Loucy (cell line): ENCODE measurements around the gene MARCHF9.

ENCODE experiments used
- H2AFZ ChIP-seq: fragments of 200-600 bp; sonication (generic); 2 replicates; pipeline ENCODE4 v1.6.0; 2016; ENCODE audit warnings: antibody characterized with exemption, mild to moderate bottlenecking, low read length, moderate library complexity
- H3F3A ChIP-seq: fragments of 200-600 bp; 2 replicates; pipeline ENCODE4 v1.6.0; 2016; ENCODE audit warnings: antibody characterized with exemption, low read depth, mild to moderate bottlenecking
- H3K27me3 ChIP-seq: fragments of 200-600 bp; sonication (generic); 2 replicates; pipeline ENCODE4 v1.6.1; 2014; ENCODE audit warnings: low read length, mild to moderate bottlenecking; ENCODE audit not compliant: insufficient read depth, poor library complexity, severe bottlenecking
- H3K36me3 ChIP-seq: fragments of 200-600 bp; sonication (generic); 2 replicates; pipeline ENCODE4 v1.6.1; 2016; ENCODE audit warnings: low read length; ENCODE audit not compliant: insufficient read depth
- H3K4me1 ChIP-seq: fragments of 200-600 bp; sonication (generic); 2 replicates; pipeline ENCODE4 v1.5.1; 2014; ENCODE audit warnings: low read length, mild to moderate bottlenecking; ENCODE audit not compliant: insufficient read depth, poor library complexity, severe bottlenecking
- H3K4me2 ChIP-seq: fragments of 200-600 bp; sonication (generic); 2 replicates; pipeline ENCODE4 v1.6.0; 2014; ENCODE audit warnings: antibody characterized with exemption, low read length, low read depth, mild to moderate bottlenecking; ENCODE audit not compliant: poor library complexity, severe bottlenecking
- H3K4me3 ChIP-seq: fragments of 200-600 bp; sonication (generic); 2 replicates; pipeline ENCODE4 v1.5.1; 2014; ENCODE audit warnings: low read length, mild to moderate bottlenecking, mixed read lengths; ENCODE audit not compliant: poor library complexity, severe bottlenecking
- H3K79me2 ChIP-seq: fragments of 200-600 bp; sonication (generic); 2 replicates; pipeline ENCODE4 v1.6.1; 2014; ENCODE audit warnings: low read length; ENCODE audit not compliant: insufficient read depth
- H3K9ac ChIP-seq: fragments of 200-600 bp; sonication (generic); 2 replicates; pipeline ENCODE4 v1.6.0; 2014; ENCODE audit warnings: mild to moderate bottlenecking, low read depth, low read length, moderate library complexity; ENCODE audit not compliant: poor library complexity, severe bottlenecking
- H3K9me2 ChIP-seq: fragments of 200-600 bp; sonication (generic); replicated peaks from 2 replicates; pipeline ENCODE4 v1.6.1; 2016; ENCODE audit warnings: low read depth, low read length, mixed read lengths
- H3K9me3 ChIP-seq: fragments of 200-600 bp; sonication (generic); 2 replicates; pipeline ENCODE4 v1.6.1; 2014; ENCODE audit warnings: mild to moderate bottlenecking, antibody characterized with exemption, low read length, low read depth; ENCODE audit not compliant: insufficient read depth
- H4K20me1 ChIP-seq: fragments of 200-600 bp; sonication (generic); 2 replicates; pipeline ENCODE4 v1.6.0; 2014; ENCODE audit warnings: antibody characterized with exemption, low read length, mild to moderate bottlenecking; ENCODE audit not compliant: insufficient read depth, poor library complexity, severe bottlenecking
- EZH2phosphoT487 ChIP-seq: fragments of 200-600 bp; IDR thresholded peaks from 2 replicates; pipeline ENCODE4 v1.6.1; 2018; ENCODE audit warnings: antibody characterized with exemption, mild to moderate bottlenecking, moderate library complexity, borderline replicate concordance
- TF ChIP-seq, protein P1 (sequence below): fragments of 200-600 bp; sonication (generic); conservative IDR thresholded peaks from 2 replicates; pipeline ENCODE4 v1.5.1; 2014; ENCODE audit warnings: mild to moderate bottlenecking, antibody characterized with exemption, low read length

The MARCHF9 gene

DNA sequence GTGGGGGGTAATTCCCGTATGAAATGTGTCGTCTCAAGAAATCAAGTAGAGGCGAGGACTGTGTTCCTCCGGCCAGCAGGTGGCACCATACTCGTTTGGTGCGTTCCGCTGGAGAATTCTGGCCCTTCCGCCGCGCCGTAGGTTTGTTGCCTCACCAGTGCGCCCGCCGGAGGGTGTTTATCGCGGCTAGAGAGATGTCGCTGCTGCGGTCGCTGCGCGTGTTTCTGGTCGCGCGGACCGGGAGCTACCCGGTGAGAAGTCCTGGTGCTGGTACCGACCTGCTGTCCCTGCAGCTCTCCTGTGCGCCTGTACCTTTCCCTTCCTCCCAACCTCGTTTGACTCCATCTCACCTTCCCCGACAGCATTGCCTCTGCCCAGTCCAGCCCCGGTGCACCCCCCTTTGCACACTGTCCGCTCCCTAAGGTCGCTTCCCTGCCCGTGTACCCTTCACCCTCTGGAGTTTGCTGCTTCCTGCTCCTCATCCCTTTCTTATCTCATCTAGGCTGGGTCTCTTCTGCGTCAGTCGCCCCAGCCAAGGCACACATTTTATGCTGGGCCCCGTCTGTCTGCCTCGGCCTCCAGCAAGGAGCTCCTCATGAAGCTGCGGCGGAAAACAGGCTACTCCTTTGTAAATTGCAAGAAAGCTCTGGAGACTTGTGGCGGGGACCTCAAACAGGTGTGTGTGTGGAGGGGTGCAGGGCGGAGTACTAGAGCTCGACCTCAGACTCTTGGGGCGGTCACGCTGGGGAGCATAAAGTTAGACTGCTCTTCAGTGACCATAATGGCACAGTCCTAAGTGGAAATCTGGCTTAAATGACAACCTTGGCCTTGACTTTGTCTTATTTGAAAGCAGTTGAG lies 27.9 kb downstream of the MARCHF9 start, which contains the start of gene TSFM:
Gene TSFM (plus strand): TSS at position 180 of the 858 bp plus-strand sequence. CDS start 15 bp downstream, at position 195.
- Histone ChIP-seq H3K79me2 (peaks cover 30% of the 10 kb centered on the region), H2AFZ (peak within 1 kb of the TSS; percentile 49), H4K20me1 (peaks cover 13% of the 10 kb centered on the region), H3K9me2 (no peaks in the 10 kb centered on the region), H3K27me3 (no peaks in the 10 kb centered on the region), H3K4me2 (peak within 1 kb of the TSS; percentile 85), H3K36me3 (peaks cover 21% of the 10 kb centered on the region; the same call in 1 of the 2 replicates), H3K9me3 (no peaks in the 10 kb centered on the region), H3K4me1 (peaks cover 25% of the 10 kb centered on the region), H3K9ac (peak within 1 kb of the TSS; percentile 85), H3F3A (no peaks in the 10 kb centered on the region), H3K4me3 (peak within 1 kb of the TSS; percentile 91)
- TF ChIP-seq, protein P1, sequence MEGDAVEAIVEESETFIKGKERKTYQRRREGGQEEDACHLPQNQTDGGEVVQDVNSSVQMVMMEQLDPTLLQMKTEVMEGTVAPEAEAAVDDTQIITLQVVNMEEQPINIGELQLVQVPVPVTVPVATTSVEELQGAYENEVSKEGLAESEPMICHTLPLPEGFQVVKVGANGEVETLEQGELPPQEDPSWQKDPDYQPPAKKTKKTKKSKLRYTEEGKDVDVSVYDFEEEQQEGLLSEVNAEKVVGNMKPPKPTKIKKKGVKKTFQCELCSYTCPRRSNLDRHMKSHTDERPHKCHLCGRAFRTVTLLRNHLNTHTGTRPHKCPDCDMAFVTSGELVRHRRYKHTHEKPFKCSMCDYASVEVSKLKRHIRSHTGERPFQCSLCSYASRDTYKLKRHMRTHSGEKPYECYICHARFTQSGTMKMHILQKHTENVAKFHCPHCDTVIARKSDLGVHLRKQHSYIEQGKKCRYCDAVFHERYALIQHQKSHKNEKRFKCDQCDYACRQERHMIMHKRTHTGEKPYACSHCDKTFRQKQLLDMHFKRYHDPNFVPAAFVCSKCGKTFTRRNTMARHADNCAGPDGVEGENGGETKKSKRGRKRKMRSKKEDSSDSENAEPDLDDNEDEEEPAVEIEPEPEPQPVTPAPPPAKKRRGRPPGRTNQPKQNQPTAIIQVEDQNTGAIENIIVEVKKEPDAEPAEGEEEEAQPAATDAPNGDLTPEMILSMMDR, result peak; percentile 93
- TF ChIP-seq EZH2phosphoT487, result no peak

DNA sequence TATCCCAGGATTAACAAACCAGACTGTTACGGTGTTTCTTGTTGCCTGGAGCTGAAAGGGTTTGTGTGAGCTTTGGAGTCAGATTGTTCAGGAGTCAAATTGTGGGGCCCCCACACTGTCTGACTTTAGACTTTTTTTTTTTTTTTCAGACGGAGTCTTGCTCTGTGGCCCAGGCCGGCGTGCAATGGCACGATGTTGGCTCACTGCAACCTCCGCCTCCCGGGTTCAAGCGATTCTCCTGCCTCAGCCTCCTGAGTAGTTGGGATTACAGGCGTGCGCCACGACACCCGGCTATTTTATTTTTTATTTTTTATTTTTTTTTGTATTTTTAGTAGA lies 28.5 kb downstream of the MARCHF9 start:
- H3K36me3 ChIP-seq, result peaks cover 27% of the 10 kb centered on the region; the same call in 1 of the 2 replicates
- H3F3A ChIP-seq, result no peaks in the 10 kb centered on the region
- H3K27me3 ChIP-seq, result no peaks in the 10 kb centered on the region
- peaks cover 13% of the 10 kb centered on the region for H4K20me1 ChIP-seq
- peak overlapping the region; percentile 85 for H3K9ac ChIP-seq
- H3K79me2 ChIP-seq, result peaks cover 30% of the 10 kb centered on the region
- H2AFZ ChIP-seq, result no peak overlapping the region
- H3K4me1 ChIP-seq, result peaks cover 25% of the 10 kb centered on the region
- peak overlapping the region; percentile 91 for H3K4me3 ChIP-seq
- no peaks in the 10 kb centered on the region for H3K9me3 ChIP-seq
- no peak for TF ChIP-seq EZH2phosphoT487
- TF ChIP-seq, protein P1, result no peak
- peak overlapping the region; percentile 85 for H3K4me2 ChIP-seq
- no peaks in the 10 kb centered on the region for H3K9me2 ChIP-seq

DNA sequence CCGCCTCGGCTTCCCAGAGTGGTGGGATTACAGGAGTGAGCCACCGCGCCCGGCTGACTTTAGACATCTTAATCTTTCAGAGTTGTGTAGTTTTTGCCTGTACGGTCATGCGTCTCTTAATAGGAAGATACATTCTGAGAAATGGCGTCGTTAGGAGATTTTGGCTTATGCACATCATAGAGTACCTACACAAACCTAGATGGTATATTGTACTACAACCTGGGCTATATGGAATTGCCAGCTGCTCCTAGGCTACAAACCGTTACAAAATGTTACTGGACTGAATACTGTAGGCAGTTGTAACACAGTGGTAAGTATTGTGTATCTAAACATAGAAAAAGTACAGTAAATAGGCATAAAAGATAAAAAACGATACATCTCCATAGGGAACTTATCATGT lies 29.0 kb downstream of the MARCHF9 start:
- Histone ChIP-seq H2AFZ (no peak overlapping the region), H3F3A (no peaks in the 10 kb centered on the region), H3K79me2 (peaks cover 30% of the 10 kb centered on the region), H3K4me1 (peaks cover 25% of the 10 kb centered on the region), H3K36me3 (peaks cover 30% of the 10 kb centered on the region; the same call in 1 of the 2 replicates), H3K9me3 (no peaks in the 10 kb centered on the region), H3K27me3 (no peaks in the 10 kb centered on the region), H3K9me2 (no peaks in the 10 kb centered on the region), H4K20me1 (peaks cover 13% of the 10 kb centered on the region), H3K4me2 (peak overlapping the region; percentile 85), H3K9ac (no peak overlapping the region), H3K4me3 (peak overlapping the region; percentile 91)
- TF ChIP-seq, protein P1, result no peak
